Hematopoietic multipotent progenitor cell treated with erythropoietin and hydrocortisone succinate and interleukin-3 and kit ligand, for 17 days (in vitro differentiated cells): Measurements from ENCODE around the gene NPNT.
"Not testable (repeated sequence)": the region's sequence is repeated elsewhere in the genome, so short reads cannot be mapped to it uniquely, and the experiment has no call there.

Experiments
- DNase-seq: peaks from one replicate; pipeline ENCODE4 v3.0.0-alpha.2; 2015; ENCODE audit warnings: low spot score

Gene NPNT

GRCh38 chr4:105894660-105895582 is at the start of gene NPNT:
Gene NPNT (plus strand): TSS chr4:105895471. CDS start chr4:105895653, 182 bp downstream.
- DNase-seq, result no peak

DNA sequence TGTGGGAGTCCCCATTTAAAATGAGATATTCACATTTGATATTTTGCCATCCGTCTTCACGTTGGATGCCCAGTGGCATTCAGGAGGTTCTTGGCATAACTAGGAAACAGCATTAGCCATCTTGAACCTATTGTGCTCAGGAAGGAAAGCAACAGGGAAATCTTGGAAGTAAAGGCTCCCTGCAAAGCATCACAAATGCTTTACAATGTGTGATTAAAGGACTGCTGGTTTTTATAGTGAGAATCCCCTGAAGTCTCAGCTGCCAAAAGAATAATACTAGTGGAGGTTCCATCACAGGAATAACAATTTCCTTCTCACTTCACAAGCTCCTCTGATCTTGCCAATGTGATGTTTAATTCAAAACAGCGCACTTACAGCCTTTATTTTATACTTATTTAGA is 49.7 kb upstream of the NPNT start:
- no peak for DNase-seq

DNA sequence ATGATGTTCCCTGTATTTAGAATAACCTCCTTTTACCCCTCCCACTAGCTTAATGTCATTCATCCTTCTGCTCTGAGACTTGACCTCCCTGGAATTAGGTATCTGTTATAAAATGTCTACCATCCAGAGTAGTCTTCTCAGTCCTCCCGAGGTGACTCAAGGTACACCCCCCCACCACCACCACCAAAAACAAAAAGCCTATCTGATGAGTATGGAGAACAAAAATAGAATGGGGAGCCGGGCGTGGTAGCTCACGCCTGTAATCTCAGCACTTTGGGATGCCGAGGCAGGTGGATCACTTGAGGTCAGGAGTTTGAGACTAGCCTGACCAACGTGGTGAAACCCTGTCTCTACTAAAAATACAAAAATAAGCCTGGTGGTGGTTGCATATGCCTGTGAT is 46.9 kb upstream of the NPNT start:
- DNase-seq, result not testable (repeated sequence)

DNA sequence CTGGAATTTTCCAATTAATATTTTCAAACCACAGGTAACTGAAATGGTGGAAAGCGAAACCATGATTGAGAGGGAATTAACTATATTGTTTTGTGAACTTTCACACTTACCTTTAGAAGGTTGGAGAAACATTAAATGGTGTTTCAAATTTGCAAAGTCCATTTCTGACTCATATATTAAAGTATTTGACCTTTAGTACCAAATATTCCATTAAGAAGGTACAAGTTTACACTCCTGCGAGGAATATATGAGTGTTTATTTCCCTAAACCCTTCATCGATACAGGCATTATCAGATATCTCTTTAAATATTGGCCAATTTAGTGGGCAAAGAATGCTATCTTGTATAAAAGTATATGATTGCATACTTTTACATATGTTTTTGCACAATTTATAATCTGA is 44.1 kb upstream of the NPNT start:
- no peak for DNase-seq

- not testable (repeated sequence) for DNase-seq
Observed at GRCh38 chr4:105852230-105852629, 43.0 kb upstream of the NPNT start.

GRCh38 chr4:105858466-105859040 is 36.7 kb upstream of the NPNT start:
- DNase-seq, result no peak

DNA sequence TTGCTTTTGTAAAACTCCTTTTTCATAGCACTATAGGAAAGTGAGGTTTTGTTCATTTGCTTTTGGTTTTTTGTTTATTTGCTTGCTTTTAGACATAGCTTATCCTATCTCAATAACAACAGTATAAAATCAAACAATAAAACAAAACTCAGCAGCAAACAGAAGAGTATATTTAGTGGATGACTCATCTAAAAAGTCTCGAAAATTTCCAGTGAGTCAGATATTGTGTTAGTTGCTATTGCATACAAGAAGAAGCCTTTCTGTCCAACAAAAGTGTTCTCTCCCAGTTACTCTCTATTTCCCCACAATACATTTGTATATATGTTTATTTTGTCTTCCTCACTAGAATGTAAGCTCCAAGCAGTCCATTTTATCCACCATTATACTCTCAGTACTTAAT is 36.0 kb upstream of the NPNT start:
- DNase-seq, result no peak

DNA sequence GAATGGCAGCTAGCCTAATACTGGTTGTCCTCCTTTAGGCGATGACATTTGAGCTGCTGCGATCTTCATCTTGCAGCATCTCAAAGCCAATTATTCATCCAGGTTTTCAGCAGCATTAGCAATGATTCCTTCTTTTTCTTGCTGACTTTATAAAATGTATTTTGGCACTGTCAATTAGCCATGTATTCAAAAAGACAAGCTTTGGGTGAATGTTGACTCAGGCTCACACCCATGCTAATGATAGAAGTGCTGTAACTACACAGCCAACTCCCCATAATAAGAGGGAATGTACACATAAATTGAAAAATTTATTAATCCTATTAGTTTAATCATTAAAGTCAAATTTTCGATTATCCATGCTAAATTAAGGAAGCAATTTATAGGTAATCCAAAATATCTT is 24.3 kb upstream of the NPNT start:
- DNase-seq, result no peak

DNA sequence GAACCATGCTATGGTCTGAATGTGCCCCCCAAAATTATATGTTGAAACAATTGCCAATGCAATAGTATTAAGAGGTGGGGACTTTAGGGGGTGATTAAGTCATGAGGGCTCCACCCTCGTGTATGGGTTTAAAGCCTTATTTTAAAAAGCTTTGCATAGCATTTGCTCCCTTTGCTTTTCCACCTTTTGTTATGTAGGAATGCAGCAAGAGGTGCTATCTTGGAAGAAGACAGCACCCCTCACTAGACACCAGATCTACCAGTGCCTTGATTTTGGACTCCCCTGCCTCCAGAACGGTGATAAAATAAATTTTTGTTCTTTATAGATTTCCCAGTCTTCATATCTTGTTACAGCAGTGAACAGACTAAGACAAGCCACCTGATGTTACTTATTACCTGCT is 23.3 kb upstream of the NPNT start:
- no peak for DNase-seq

DNA sequence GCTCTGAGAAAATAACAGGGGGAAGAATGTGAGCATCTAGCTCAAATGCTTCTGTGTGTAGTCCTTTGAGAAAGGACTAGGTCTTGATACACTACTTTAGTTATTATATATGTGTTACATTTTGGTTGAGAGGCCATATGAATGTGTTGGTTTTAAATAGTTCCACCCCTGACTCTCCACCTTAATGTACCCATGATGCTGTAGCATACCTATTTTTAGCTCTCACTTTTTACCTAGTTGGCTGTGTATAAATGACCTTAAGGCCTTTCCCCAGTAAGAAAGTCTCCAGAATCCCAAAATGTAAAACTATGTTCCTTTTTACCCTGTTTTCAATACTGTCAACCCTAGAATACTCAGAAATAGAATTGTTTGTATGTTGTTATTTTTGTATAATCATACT is 20.0 kb upstream of the NPNT start:
- no peak for DNase-seq

- DNase-seq, result no peak
Observed at GRCh38 chr4:105878668-105879067, 16.6 kb upstream of the NPNT start.

GRCh38 chr4:105887508-105887907 is 7.8 kb upstream of the NPNT start:
- DNase-seq, result no peak

DNA sequence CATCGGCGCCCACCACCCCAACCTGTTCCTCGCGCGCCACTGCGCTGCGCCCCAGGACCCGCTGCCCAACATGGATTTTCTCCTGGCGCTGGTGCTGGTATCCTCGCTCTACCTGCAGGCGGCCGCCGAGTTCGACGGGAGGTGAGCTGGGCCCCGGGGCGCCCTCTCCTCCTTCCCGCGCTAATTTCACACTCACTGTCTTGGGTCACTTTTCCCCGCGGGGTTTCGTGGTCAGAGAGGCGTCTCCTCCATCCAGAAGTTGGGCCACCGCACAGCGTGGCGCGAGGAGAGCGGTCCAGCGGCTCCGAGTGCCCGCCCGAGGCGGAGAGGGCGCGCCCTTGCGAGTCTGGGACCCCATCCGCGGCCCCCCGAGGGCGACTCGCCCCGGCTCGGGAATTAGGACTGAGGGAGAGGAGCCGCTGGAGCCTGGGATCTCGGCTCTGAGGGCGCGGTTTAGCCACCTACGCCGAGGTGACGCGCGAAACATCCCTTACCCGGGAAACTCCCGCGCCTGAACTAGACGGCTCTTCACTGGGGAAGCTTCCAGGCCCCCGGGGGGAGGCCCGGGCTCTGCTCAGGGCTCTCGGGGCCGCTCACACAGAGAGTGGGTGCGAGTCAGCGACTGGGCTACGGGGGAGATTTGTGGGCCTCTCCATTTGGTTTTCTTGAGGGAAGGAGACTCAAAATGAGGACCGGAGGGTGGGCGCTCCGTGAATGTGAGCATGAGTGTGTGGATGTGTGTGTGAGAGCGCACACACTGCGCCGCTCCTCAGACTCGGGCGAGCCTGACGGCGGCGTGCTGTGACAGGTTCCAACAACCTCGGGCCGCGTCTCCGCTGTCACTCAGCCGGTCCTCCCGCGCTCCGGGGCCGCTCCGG is 551 bp downstream of the NPNT start:
- DNase-seq, result no peak

DNA sequence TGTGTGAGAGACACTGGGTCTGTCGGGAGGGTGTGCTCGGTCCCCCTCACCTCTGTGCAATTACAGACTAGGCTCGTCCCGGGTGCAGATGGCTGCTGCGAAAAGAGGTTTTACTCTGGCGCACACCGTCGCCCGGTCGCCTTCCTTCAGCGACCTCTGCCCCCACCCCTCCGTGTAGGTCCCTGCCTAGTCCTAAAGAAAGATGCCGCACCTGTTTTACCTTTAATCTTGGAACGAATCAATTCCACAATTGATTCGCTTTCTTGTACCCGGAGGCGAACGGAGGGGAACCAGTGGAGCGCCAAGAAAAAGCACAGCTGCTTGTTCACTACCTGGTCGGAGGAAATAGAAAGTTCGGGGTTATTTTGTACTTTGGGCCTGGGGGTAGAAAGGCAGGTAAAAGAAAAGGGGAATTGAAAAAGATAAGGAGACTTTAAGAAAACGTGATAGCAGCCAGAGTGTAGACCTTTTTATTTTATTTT is 1.2 kb downstream of the NPNT start:
- DNase-seq, result no peak

DNA sequence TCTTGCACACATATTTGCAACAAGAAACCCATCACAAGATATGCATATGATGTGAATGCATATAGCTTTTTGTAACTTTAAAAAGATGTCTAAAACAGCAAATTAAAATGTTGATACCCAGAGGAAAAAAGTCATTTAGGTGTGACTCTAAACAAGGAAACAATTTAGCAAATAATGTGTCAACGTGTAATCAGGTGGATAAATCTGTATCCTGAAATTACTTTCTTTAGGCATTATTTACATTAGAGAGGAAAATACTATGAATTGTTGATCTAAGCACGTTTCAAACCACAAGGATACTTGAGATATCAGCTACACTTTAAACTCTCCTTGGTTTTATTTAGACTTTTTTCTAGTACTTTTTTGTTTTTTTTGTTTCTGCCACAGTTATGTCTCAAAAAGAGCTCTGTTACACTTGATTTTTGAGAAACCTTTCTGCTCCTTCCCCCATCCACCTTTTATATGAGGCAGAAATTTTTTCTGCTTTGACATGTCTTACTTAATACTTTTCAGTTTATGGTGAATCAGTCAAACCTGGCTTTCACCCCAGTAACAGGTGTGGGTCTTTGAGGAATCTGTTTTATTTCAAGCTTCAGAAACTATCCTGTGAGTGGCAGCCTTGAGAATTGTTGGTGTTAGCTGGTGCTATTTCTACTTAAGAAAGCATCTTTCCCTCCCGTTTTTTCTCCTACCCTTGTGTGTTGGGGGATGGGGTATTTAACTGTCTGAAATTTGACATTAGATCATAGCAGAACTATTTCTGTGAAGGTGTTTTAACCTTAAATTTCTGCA is 1.9 kb downstream of the NPNT start:
- no peak for DNase-seq

- no peak for DNase-seq
Observed at GRCh38 chr4:105900541-105900940, 5.3 kb downstream of the NPNT start.

GRCh38 chr4:105902550-105903262 is 7.4 kb downstream of the NPNT start:
- no peak for DNase-seq

GRCh38 chr4:105909787-105910281 is 14.6 kb downstream of the NPNT start:
- no peak for DNase-seq

DNA sequence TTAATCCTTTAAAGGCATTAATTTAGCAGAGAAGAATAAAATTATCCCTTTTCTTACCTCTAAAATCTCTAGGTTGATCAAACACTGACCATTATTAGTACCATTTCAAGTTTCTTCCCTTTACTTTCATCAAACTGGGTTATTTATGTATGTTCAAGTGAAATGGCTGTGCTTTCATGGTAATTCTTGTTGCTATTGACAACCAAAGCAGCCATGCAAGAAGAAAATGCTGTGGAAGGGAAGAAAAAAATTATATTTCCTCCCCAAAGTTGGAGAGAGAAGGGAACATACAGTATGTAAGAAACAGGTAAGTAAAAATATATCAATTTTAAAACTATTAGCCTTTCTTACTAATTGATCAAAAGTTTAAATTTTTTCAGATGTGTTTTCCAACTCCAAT is 16.2 kb downstream of the NPNT start:
- DNase-seq, result no peak

DNA sequence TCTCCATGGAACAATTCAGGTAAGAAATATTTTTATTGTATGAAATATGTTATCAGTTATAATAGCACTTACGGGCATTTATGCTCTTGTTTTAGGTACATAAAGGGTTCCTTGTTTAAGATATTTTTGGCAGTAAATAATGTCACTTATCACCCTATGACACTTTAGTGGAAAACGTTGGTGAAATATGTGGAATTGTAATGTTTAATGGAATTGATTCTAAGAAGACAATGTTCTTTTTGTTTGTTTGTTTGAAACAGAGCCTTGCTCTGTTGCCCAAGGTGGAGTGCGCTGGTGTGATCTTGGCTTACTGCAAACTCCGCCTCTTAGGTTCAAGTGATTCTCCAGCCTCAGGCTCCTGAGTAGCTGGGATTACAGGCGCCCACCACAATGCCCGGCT is 17.4 kb downstream of the NPNT start:
- DNase-seq, result no peak

GRCh38 chr4:105917171-105917685 is 22.0 kb downstream of the NPNT start:
- no peak for DNase-seq
